Ishikawa (cell line): ENCODE results near the gene PHF8.

Source experiments
- CEBPB ChIP-seq: IDR thresholded peaks from 2 replicates; pipeline ENCODE4 v1.6.1; 2012
- CREB1 ChIP-seq: IDR thresholded peaks from 2 replicates; pipeline ENCODE4 v1.6.1; 2012; ENCODE audit warnings: low read depth
- EGR1 ChIP-seq: IDR thresholded peaks from 2 replicates; pipeline ENCODE4 v1.6.1; 2012
- EP300 ChIP-seq: IDR thresholded peaks from 2 replicates; pipeline ENCODE4 v1.6.1; 2012; ENCODE audit warnings: borderline replicate concordance
- FOXM1 ChIP-seq: IDR thresholded peaks from 2 replicates; pipeline ENCODE4 v1.6.1; 2012; ENCODE audit warnings: low read depth, borderline replicate concordance
- NFIC ChIP-seq: IDR thresholded peaks from 2 replicates; pipeline ENCODE4 v1.6.1; 2012
- RAD21 ChIP-seq: IDR thresholded peaks from 2 replicates; pipeline ENCODE4 v1.6.1; 2012; ENCODE audit warnings: low read depth
- TAF1 ChIP-seq: IDR thresholded peaks from 2 replicates; pipeline ENCODE4 v1.6.1; 2012; ENCODE audit warnings: low read depth, mild to moderate bottlenecking
- TCF12 ChIP-seq: IDR thresholded peaks from 2 replicates; pipeline ENCODE4 v1.6.1; 2012; ENCODE audit warnings: low read depth
- TEAD4 ChIP-seq: IDR thresholded peaks from 2 replicates; pipeline ENCODE4 v1.6.1; 2012
- YY1 ChIP-seq: IDR thresholded peaks from 2 replicates; pipeline ENCODE4 v1.6.1; 2012; ENCODE audit warnings: low read depth
- ZBTB7A ChIP-seq: IDR thresholded peaks from 2 replicates; pipeline ENCODE4 v1.6.1; 2012; ENCODE audit warnings: low read depth
- TF ChIP-seq, protein P1 (sequence below): IDR thresholded peaks from 2 replicates; pipeline ENCODE4 v1.6.1; 2012
- TF ChIP-seq, protein P2 (sequence below): IDR thresholded peaks from 2 replicates; pipeline ENCODE4 v1.6.1; 2012; ENCODE audit warnings: low read depth, mild to moderate bottlenecking
- TF ChIP-seq, protein P3 (sequence below): IDR thresholded peaks from 2 replicates; pipeline ENCODE4 v1.6.1; 2012

Gene PHF8

DNA sequence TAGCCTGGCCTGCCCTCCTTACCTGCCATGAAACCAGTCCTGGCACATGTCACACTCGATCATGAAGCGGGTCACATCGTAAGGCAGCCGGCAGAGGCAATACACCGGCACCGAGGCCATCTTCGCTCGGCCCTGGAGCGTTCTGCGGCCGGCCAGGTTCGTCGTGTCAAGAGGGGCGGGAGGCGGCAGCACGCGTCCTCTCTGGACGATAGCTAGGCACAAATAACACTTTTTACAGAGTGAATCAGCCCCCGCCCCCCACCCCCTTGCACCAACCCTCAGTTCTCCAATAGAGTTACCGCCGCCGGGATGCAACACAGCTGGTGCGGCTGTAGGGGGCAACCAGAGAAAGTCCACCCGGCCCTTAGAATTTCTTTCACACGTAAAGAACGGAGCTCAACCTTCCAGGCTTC is 1.7 kb downstream of the PHF8 start:
- TF ChIP-seq EGR1: no peak
- TF ChIP-seq, protein P1, sequence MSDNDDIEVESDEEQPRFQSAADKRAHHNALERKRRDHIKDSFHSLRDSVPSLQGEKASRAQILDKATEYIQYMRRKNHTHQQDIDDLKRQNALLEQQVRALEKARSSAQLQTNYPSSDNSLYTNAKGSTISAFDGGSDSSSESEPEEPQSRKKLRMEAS: no peak
- TF ChIP-seq RAD21: no peak
- no peak for TF ChIP-seq ZBTB7A
- no peak for TF ChIP-seq TCF12
- no peak for TF ChIP-seq TAF1
- TF ChIP-seq CEBPB: no peak
- TF ChIP-seq, protein P2, sequence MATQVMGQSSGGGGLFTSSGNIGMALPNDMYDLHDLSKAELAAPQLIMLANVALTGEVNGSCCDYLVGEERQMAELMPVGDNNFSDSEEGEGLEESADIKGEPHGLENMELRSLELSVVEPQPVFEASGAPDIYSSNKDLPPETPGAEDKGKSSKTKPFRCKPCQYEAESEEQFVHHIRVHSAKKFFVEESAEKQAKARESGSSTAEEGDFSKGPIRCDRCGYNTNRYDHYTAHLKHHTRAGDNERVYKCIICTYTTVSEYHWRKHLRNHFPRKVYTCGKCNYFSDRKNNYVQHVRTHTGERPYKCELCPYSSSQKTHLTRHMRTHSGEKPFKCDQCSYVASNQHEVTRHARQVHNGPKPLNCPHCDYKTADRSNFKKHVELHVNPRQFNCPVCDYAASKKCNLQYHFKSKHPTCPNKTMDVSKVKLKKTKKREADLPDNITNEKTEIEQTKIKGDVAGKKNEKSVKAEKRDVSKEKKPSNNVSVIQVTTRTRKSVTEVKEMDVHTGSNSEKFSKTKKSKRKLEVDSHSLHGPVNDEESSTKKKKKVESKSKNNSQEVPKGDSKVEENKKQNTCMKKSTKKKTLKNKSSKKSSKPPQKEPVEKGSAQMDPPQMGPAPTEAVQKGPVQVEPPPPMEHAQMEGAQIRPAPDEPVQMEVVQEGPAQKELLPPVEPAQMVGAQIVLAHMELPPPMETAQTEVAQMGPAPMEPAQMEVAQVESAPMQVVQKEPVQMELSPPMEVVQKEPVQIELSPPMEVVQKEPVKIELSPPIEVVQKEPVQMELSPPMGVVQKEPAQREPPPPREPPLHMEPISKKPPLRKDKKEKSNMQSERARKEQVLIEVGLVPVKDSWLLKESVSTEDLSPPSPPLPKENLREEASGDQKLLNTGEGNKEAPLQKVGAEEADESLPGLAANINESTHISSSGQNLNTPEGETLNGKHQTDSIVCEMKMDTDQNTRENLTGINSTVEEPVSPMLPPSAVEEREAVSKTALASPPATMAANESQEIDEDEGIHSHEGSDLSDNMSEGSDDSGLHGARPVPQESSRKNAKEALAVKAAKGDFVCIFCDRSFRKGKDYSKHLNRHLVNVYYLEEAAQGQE: no peak
- TF ChIP-seq, protein P3, sequence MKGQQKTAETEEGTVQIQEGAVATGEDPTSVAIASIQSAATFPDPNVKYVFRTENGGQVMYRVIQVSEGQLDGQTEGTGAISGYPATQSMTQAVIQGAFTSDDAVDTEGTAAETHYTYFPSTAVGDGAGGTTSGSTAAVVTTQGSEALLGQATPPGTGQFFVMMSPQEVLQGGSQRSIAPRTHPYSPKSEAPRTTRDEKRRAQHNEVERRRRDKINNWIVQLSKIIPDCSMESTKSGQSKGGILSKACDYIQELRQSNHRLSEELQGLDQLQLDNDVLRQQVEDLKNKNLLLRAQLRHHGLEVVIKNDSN: no peak
- TF ChIP-seq CREB1: no peak
- no peak for TF ChIP-seq EP300
- no peak for TF ChIP-seq YY1
- no peak for TF ChIP-seq TEAD4

DNA sequence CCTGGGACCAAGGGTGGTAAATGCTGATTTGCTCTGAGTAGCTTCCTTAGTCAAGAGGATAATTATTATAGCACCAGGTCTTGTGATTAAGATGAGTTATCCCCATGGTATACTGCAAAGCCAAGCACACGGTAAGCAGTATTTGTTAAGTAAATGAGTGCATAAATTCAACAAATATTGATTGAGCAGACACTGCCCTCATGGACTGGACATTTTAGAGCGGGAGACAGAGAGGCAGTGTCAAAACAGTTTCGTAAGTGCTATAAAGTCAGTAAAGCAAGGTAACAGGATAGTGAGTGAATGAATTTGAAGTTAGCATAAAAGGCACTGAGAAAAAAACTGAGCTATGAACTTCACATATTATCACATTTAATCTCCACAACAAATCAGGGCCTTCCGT is 13.9 kb downstream of the PHF8 start:
- TF ChIP-seq YY1 (no peak), CEBPB (no peak), RAD21 (no peak), TAF1 (no peak), EP300 (no peak), CREB1 (no peak), EGR1 (no peak), NFIC (no peak), ZBTB7A (no peak)
- TF ChIP-seq, protein P1: no peak
- TF ChIP-seq, protein P3: no peak

DNA sequence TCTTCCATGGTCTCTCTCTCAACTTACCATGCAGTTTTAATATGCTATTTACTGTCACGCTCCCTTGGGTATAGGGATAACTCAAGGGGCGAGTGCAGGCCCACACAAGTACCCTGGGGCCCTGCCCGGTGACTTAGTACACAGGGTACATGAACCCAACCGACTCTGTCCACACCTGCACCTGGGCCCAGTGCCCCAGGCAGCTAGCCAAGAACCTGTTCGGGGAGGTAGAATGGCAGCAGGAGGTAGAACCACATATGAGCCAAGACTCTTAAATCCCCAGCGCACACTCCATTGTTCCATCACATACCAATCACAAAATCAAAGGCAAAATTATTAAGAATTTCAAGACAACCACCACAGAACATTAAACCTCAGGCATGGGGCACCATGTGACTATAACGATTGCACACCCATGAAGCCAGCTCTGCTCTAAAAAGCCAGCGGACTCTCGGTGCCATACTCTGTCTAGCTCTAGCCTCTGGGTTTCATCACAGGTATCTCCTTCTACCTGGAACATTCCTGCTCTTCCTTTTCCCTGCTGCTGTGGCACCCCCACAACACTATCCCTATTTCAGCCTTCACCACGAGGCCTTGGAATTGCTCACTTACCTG is 14.6 kb downstream of the PHF8 start:
- TF ChIP-seq NFIC (peak; percentile 92), EGR1 (no peak), TCF12 (peak; percentile 83), CEBPB (no peak), YY1 (no peak), FOXM1 (no peak), ZBTB7A (no peak), EP300 (peak; percentile 53; the same call in 1 of the 2 replicates), CREB1 (no peak), RAD21 (no peak), TEAD4 (peak; percentile 72), TAF1 (no peak)
- TF ChIP-seq, protein P1: no peak
- TF ChIP-seq, protein P3: peak; percentile 57; the same call in 1 of the 2 replicates
- TF ChIP-seq, protein P2: no peak

DNA sequence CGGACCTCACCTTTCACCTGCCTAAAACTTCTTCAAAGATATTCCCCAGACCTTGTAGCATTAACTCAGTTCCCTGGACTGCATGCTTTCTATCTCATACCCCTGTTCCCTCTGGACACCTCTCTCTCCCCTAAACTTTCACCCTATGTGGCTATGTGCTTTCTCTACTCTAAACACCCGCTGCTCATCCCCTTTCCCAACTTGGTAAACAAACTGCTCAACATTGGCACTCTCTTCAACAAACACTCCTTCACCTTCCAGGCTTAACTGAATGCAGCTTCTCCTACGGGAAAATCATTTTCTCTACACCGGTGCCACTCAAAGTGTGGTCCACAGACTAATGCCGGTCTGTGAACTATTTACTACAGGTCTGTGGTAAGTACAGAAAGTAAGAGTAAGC is 19.9 kb downstream of the PHF8 start:
- TF ChIP-seq, protein P2: no peak
- TF ChIP-seq YY1 (no peak), FOXM1 (no peak), EGR1 (no peak), TAF1 (no peak), CEBPB (no peak), CREB1 (no peak), ZBTB7A (no peak), EP300 (no peak), TEAD4 (no peak), RAD21 (no peak), NFIC (no peak), TCF12 (no peak)
- TF ChIP-seq, protein P1: no peak
- TF ChIP-seq, protein P3: no peak
